ENCODE measurements around the gene CLEC2L.

CLEC2L gene

GRCh38 chr7:139575338-139575680 lies 51.8 kb downstream of the CLEC2L start:
- no peak for DNase-seq (ENCODE audit: low read depth)

- DNase-seq (ENCODE audit: low read depth): no peak
Measured at GRCh38 chr7:139576179-139576973, 52.9 kb downstream of the CLEC2L start.

- no peak for DNase-seq (ENCODE audit: low read depth)
Measured at GRCh38 chr7:139580435-139580834, 57.0 kb downstream of the CLEC2L start.

- no peak for DNase-seq (ENCODE audit: low read depth)
Measured at GRCh38 chr7:139582130-139582650, 58.7 kb downstream of the CLEC2L start.

GRCh38 chr7:139582671-139583155 lies 59.2 kb downstream of the CLEC2L start:
- no peak for DNase-seq (ENCODE audit: low read depth)

- DNase-seq (ENCODE audit: low read depth): no peak
Measured at GRCh38 chr7:139583826-139584553, 60.5 kb downstream of the CLEC2L start.

- no peak for DNase-seq (ENCODE audit: low read depth)
Measured at GRCh38 chr7:139585042-139585441, 61.6 kb downstream of the CLEC2L start.

- DNase-seq (ENCODE audit: low read depth): no peak
Measured at GRCh38 chr7:139586286-139586685, 62.8 kb downstream of the CLEC2L start.

GRCh38 chr7:139587535-139587934 lies 64.0 kb downstream of the CLEC2L start:
- DNase-seq (ENCODE audit: low read depth): no peak

- no peak for DNase-seq (ENCODE audit: low read depth)
Measured at GRCh38 chr7:139588632-139589031, 65.1 kb downstream of the CLEC2L start.

- no peak for DNase-seq (ENCODE audit: low read depth)
Measured at GRCh38 chr7:139589474-139589873, 66.0 kb downstream of the CLEC2L start.

GRCh38 chr7:139591550-139592195 lies 68.2 kb downstream of the CLEC2L start:
- DNase-seq (ENCODE audit: low read depth): no peak

GRCh38 chr7:139592801-139593461 lies 69.4 kb downstream of the CLEC2L start:
- DNase-seq (ENCODE audit: low read depth): no peak

- no peak for DNase-seq (ENCODE audit: low read depth)
Measured at GRCh38 chr7:139594090-139594489, 70.6 kb downstream of the CLEC2L start.
